Lower leg skin (tissue), 3 donors: ENCODE measurements around the gene KLHL15.

Experiments
- CTCF ChIP-seq, 3 donors: fragments of 450-650 bp; IDR thresholded peaks; one replicate each; pipeline ENCODE4 v1.5.1; 2016; ENCODE audit warnings: antibody characterized with exemption in 3 of 3, mild to moderate bottlenecking in 3 of 3, moderate library complexity in 2 of 3
- POLR2A ChIP-seq, 2 donors: fragments of 450-650 bp; IDR thresholded peaks; one replicate each; pipeline ENCODE4 v1.6.1; 2016 to 2017; ENCODE audit warnings: antibody characterized with exemption in 2 of 2, mild to moderate bottlenecking in 1 of 2, moderate library complexity in 1 of 2

DNA sequence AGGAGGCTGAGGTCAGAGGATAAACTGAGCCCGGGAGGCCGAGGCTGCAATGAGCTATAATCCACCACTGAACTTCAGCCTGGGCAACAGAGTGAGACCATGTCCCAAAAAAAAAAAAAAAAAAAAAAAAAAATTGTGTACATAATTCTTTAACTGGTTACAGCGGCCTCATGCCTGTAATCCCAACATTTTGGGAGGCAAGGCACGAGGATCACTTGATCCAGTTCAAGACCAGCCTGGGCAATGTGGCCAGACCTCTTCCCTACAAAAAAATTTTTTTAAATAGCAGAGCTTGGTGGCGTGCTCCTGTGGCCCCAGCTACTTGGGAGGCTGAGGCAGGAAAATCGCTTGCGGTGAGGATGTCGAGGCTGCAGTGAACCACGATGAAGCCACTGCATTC, 9.3 kb downstream of the KLHL15 start:
- TF ChIP-seq POLR2A (IDR thresholded peaks at IDR 0.05): no peak
- TF ChIP-seq CTCF (IDR thresholded peaks at IDR 0.05): no peak
